ENCODE measurements around the gene ASTN2.

GRCh38 chr9:116490321-116490720, 924.5 kb downstream of the ASTN2 start:
- TF ChIP-seq, protein P1, sequence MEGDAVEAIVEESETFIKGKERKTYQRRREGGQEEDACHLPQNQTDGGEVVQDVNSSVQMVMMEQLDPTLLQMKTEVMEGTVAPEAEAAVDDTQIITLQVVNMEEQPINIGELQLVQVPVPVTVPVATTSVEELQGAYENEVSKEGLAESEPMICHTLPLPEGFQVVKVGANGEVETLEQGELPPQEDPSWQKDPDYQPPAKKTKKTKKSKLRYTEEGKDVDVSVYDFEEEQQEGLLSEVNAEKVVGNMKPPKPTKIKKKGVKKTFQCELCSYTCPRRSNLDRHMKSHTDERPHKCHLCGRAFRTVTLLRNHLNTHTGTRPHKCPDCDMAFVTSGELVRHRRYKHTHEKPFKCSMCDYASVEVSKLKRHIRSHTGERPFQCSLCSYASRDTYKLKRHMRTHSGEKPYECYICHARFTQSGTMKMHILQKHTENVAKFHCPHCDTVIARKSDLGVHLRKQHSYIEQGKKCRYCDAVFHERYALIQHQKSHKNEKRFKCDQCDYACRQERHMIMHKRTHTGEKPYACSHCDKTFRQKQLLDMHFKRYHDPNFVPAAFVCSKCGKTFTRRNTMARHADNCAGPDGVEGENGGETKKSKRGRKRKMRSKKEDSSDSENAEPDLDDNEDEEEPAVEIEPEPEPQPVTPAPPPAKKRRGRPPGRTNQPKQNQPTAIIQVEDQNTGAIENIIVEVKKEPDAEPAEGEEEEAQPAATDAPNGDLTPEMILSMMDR (IDR thresholded peaks at IDR 0.05): no peak
- no peak for TF ChIP-seq POLR2A (IDR thresholded peaks at IDR 0.05)

All from Peyer's patch (tissue), 4 donors.